ENCODE measurements around the gene ODF2. TPM values are rescaled to one million over a fixed set of nuclear protein-coding genes. Genes with fewer than 3 reads are reported as not detected.

The ODF2 gene
- total and polyA plus RNA-seq, 5 donors, result 9.6 to 15.4 (median 14.4) TPM

GRCh38 chr9:128448746-128449145 is 7.1 kb upstream of the ODF2 start:
- 97% methylated on average over 2 of the region's 2 CpGs for WGBS
- no peaks in the 10 kb centered on the region for H3K9me3 ChIP-seq (ENCODE audit: control insufficient read depth, low read length)
- H3K4me1 ChIP-seq (ENCODE audit: control insufficient read depth, insufficient read depth, low read length), result no peaks in the 10 kb centered on the region
- no peak for DNase-seq
- intact Hi-C loops (cut with DNase I), result no loop called here
- H3K27me3 ChIP-seq (ENCODE audit: control insufficient read depth, insufficient read depth), result no peaks in the 10 kb centered on the region
- ATAC-seq, result no peak
- no peak overlapping the region for H3K4me3 ChIP-seq (ENCODE audit: low read length)
- H3K27ac ChIP-seq (ENCODE audit: low read length), result no peak overlapping the region

- Histone ChIP-seq H3K27ac (ENCODE audit: low read length) (no peak overlapping the region), H3K4me3 (ENCODE audit: low read length) (no peak overlapping the region), H3K9me3 (ENCODE audit: control insufficient read depth, low read length) (no peaks in the 10 kb centered on the region), H3K27me3 (ENCODE audit: control insufficient read depth, insufficient read depth) (no peaks in the 10 kb centered on the region), H3K4me1 (ENCODE audit: control insufficient read depth, insufficient read depth, low read length) (peaks cover 3% of the 10 kb centered on the region)
- intact Hi-C loops (cut with DNase I), result no loop called here
- WGBS, result 84% methylated on average over 14 of the region's 14 CpGs
- ATAC-seq (no peak), DNase-seq (no peak)
Observed at GRCh38 chr9:128454991-128455390, 815 bp upstream of the ODF2 start.

GRCh38 chr9:128456613-128457061 is 831 bp downstream of the ODF2 start:
- DNase-seq, result peak; percentile 79 to 89 (median 88)
- WGBS, result under 1% methylated on average over 48 of the region's 48 CpGs
- ATAC-seq, result peak; percentile 83 to 88
- intact Hi-C loops (cut with DNase I), result no loop called here
- H3K27ac ChIP-seq (ENCODE audit: low read length), result peak overlapping the region; percentile 55
- H3K4me1 ChIP-seq (ENCODE audit: control insufficient read depth, insufficient read depth, low read length), result peaks cover 3% of the 10 kb centered on the region
- no peaks in the 10 kb centered on the region for H3K27me3 ChIP-seq (ENCODE audit: control insufficient read depth, insufficient read depth)
- peak overlapping the region; percentile 65 for H3K4me3 ChIP-seq (ENCODE audit: low read length)
- no peaks in the 10 kb centered on the region for H3K9me3 ChIP-seq (ENCODE audit: control insufficient read depth, low read length)

GRCh38 chr9:128457207-128457606 is 1.4 kb downstream of the ODF2 start:
- intact Hi-C loops (cut with DNase I), result no loop called here
- Histone ChIP-seq H3K9me3 (ENCODE audit: control insufficient read depth, low read length) (no peaks in the 10 kb centered on the region), H3K27me3 (ENCODE audit: control insufficient read depth, insufficient read depth) (no peaks in the 10 kb centered on the region), H3K27ac (ENCODE audit: low read length) (no peak overlapping the region), H3K4me3 (ENCODE audit: low read length) (peak overlapping the region; percentile 65), H3K4me1 (ENCODE audit: control insufficient read depth, insufficient read depth, low read length) (peaks cover 3% of the 10 kb centered on the region)
- ATAC-seq (no peak), DNase-seq (no peak)
- WGBS, result 45% methylated on average over 14 of the region's 14 CpGs

GRCh38 chr9:128459011-128459410 is 3.2 kb downstream of the ODF2 start:
- no peaks in the 10 kb centered on the region for H3K9me3 ChIP-seq (ENCODE audit: control insufficient read depth, low read length)
- peaks cover 3% of the 10 kb centered on the region for H3K4me1 ChIP-seq (ENCODE audit: control insufficient read depth, insufficient read depth, low read length)
- DNase-seq (no peak), ATAC-seq (peak in 1 of 2 donors; percentile 6)
- no peak overlapping the region for H3K4me3 ChIP-seq (ENCODE audit: low read length)
- 65% methylated on average over 3 of the region's 3 CpGs for WGBS
- no peaks in the 10 kb centered on the region for H3K27me3 ChIP-seq (ENCODE audit: control insufficient read depth, insufficient read depth)
- intact Hi-C loops (cut with DNase I), result no loop called here
- H3K27ac ChIP-seq (ENCODE audit: low read length), result peak overlapping the region; percentile 11

GRCh38 chr9:128469070-128469469 is 13.3 kb downstream of the ODF2 start:
- WGBS, result 91% methylated on average over 7 of the region's 7 CpGs
- Histone ChIP-seq H3K4me1 (ENCODE audit: control insufficient read depth, insufficient read depth, low read length) (no peaks in the 10 kb centered on the region), H3K27ac (ENCODE audit: low read length) (no peak overlapping the region), H3K27me3 (ENCODE audit: control insufficient read depth, insufficient read depth) (no peaks in the 10 kb centered on the region), H3K9me3 (ENCODE audit: control insufficient read depth, low read length) (no peaks in the 10 kb centered on the region), H3K4me3 (ENCODE audit: low read length) (no peak overlapping the region)
- ATAC-seq (no peak), DNase-seq (no peak)
- intact Hi-C loops (cut with DNase I), result no loop called here

GRCh38 chr9:128470560-128470959 is 14.8 kb downstream of the ODF2 start:
- no peak overlapping the region for H3K27ac ChIP-seq (ENCODE audit: low read length)
- intact Hi-C loops (cut with DNase I), result no loop called here
- ATAC-seq, result peak in 1 of 2 donors; percentile 11

DNA sequence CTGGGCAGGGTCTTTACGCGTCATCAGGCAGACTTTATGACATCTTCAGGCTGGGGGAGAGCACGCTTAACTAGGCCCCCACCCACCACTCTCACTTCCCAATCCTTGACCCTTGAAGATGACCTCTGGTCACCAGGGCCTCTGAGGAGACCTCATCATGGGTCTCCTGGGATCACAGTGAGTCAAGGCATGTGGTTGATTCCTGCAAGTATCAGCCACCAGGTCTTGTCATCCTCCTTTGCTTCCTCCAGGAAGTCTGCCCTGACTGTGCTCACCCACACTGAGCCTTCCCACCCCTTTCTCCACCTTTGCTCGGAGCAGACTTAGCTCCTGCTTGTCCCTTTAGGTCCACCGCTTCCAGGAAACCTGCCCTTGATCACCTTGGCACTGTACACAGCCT is 17.3 kb downstream of the ODF2 start:
- no peaks in the 10 kb centered on the region for H3K4me1 ChIP-seq (ENCODE audit: control insufficient read depth, insufficient read depth, low read length)
- WGBS, result 95% methylated on average over 5 of the region's 5 CpGs
- ATAC-seq (no peak), DNase-seq (no peak)
- no peaks in the 10 kb centered on the region for H3K9me3 ChIP-seq (ENCODE audit: control insufficient read depth, low read length)
- no peak overlapping the region for H3K4me3 ChIP-seq (ENCODE audit: low read length)
- no peaks in the 10 kb centered on the region for H3K27me3 ChIP-seq (ENCODE audit: control insufficient read depth, insufficient read depth)
- intact Hi-C loops (cut with DNase I), result no loop called here
- H3K27ac ChIP-seq (ENCODE audit: low read length), result no peak overlapping the region

More at GRCh38 chr9:128470560-128470959, 14.8 kb downstream of the ODF2 start:
- Histone ChIP-seq H3K4me1 (ENCODE audit: control insufficient read depth, insufficient read depth, low read length) (no peaks in the 10 kb centered on the region), H3K27me3 (ENCODE audit: control insufficient read depth, insufficient read depth) (no peaks in the 10 kb centered on the region), H3K4me3 (ENCODE audit: low read length) (no peak overlapping the region), H3K9me3 (ENCODE audit: control insufficient read depth, low read length) (no peaks in the 10 kb centered on the region)
- peak in 2 of 3 donors; percentile 40 to 61 for DNase-seq
- WGBS, result 73% methylated on average over 5 of the region's 5 CpGs

DNA sequence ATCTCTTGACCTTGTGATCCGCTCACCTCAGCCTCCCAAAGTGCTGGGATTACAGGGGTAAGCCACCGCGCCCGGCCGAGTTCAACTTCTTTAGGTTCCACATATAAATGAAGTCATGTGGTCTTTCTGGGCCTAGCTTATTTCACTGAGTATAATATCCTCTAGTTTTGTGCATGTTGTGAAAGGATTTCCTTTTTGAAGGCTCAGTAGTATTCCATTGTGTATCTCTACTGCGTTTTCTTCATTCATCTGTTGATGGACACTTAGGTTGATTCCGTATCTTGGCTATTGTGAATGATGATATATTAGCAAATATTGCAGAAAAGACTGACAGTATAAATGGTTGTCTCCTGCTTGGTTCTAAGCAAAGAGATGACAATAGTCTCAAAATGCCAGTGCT is 20.1 kb downstream of the ODF2 start:
- H3K9me3 ChIP-seq (ENCODE audit: control insufficient read depth, low read length), result no peaks in the 10 kb centered on the region

DNA sequence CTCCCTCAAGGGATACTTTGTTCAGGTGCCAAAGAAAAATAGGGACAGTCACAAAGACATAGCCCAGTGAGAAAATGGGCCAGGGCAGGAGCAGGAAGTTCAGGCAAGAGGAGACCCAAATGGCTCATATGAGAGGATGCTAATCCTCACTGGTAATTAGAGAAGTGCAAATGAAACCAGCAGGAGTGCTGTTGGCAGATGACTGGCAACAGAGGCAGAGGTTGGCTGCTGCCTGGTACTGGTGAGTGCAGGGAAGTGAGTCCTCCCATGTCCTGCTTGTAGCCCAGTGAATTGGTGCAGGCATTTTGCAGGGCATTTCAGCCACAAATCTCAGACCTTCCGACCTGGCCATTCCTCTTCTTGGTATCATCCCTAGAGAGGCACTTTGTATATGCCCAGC is 23.5 kb downstream of the ODF2 start:
- no peak for ATAC-seq
- intact Hi-C loops (cut with DNase I), result no loop called here

More for the DNA sequence above, 20.1 kb downstream of the ODF2 start:
- Histone ChIP-seq H3K4me3 (ENCODE audit: low read length) (no peak overlapping the region), H3K27ac (ENCODE audit: low read length) (no peak overlapping the region), H3K27me3 (ENCODE audit: control insufficient read depth, insufficient read depth) (no peaks in the 10 kb centered on the region), H3K4me1 (ENCODE audit: control insufficient read depth, insufficient read depth, low read length) (no peaks in the 10 kb centered on the region)
- intact Hi-C loops (cut with DNase I), result no loop called here
- 98% methylated on average over 7 of the region's 7 CpGs for WGBS
- ATAC-seq, result no peak
- DNase-seq, result no peak

DNA sequence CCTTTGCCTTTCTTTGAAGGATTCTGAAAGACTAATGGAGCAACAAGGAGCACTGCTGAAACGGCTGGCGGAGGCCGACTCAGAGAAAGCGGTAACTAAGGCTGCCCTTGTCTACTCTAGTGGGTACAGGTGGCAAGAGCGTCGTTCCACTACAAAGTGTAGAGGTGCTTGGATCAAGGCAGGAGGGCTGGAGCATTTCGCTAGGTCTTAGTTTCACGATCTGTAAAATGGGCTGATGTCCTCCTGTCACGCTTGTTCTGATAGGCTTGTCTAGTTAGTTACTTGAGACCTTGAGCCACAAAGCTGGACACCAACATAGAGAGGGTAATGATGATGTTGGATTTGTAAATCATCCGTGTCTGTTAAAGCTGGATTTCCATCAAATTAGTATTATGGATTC is 25.8 kb downstream of the ODF2 start:
- intact Hi-C loops (cut with DNase I), result no loop called here
- no peaks in the 10 kb centered on the region for H3K9me3 ChIP-seq (ENCODE audit: control insufficient read depth, low read length)
- DNase-seq, result no peak
- WGBS, result 99% methylated on average over 10 of the region's 10 CpGs
- no peaks in the 10 kb centered on the region for H3K4me1 ChIP-seq (ENCODE audit: control insufficient read depth, insufficient read depth, low read length)
- no peak overlapping the region for H3K4me3 ChIP-seq (ENCODE audit: low read length)
- ATAC-seq, result no peak
- no peaks in the 10 kb centered on the region for H3K27me3 ChIP-seq (ENCODE audit: control insufficient read depth, insufficient read depth)
- no peak overlapping the region for H3K27ac ChIP-seq (ENCODE audit: low read length)

More for the DNA sequence above, 23.5 kb downstream of the ODF2 start:
- Histone ChIP-seq H3K9me3 (ENCODE audit: control insufficient read depth, low read length) (no peaks in the 10 kb centered on the region), H3K27me3 (ENCODE audit: control insufficient read depth, insufficient read depth) (no peaks in the 10 kb centered on the region), H3K27ac (ENCODE audit: low read length) (no peak overlapping the region), H3K4me3 (ENCODE audit: low read length) (no peak overlapping the region), H3K4me1 (ENCODE audit: control insufficient read depth, insufficient read depth, low read length) (no peaks in the 10 kb centered on the region)
- 94% methylated on average over 1 of the region's 1 CpG for WGBS
- no peak for DNase-seq

DNA sequence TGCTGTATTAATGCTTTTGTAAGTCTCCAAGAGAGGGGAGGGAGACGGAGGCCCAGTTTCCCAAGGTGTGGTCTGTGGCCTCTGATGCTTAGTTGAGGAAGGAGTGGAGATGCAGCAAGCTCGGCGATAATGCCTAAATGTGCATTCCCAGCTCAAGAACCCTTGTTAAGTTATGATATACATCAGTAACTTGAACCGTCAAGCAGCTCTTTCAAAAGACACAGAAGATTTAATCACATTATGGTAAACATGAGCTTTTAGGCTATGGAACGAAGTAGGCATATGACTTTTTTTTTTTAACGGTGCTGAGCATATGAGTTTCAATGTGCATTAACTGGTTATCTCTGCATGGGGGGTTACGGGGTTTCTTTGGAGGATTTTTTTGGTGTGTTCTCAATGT is 26.4 kb downstream of the ODF2 start:
- Histone ChIP-seq H3K27me3 (ENCODE audit: control insufficient read depth, insufficient read depth) (no peaks in the 10 kb centered on the region), H3K4me3 (ENCODE audit: low read length) (no peak overlapping the region), H3K4me1 (ENCODE audit: control insufficient read depth, insufficient read depth, low read length) (no peaks in the 10 kb centered on the region), H3K9me3 (ENCODE audit: control insufficient read depth, low read length) (no peaks in the 10 kb centered on the region), H3K27ac (ENCODE audit: low read length) (no peak overlapping the region)
- no peak for ATAC-seq
- WGBS, result 95% methylated on average over 7 of the region's 7 CpGs
- intact Hi-C loops (cut with DNase I), result no loop called here
- no peak for DNase-seq
